Fibroblast of lung (primary cell): ENCODE measurements around the gene COTL1. TPM values are rescaled to one million over a fixed set of nuclear protein-coding genes. Genes with fewer than 3 reads are reported as not detected.

Source experiments
- DNase-seq, 2 donors: peaks; one replicate each; pipeline versions ENCODE4 v3.0.0 to v3.0.0-alpha.2; 2010; ENCODE audit warnings: low read depth in 2 of 2
- H2AFZ ChIP-seq: 2 replicates; pipeline ENCODE4 v1.5.1; 2012; ENCODE audit warnings: low read length, control low read depth, inconsistent platforms
- H3K27ac ChIP-seq: 2 replicates; pipeline ENCODE4 v1.5.1; 2011; ENCODE audit warnings: low read length, control low read depth; ENCODE audit not compliant: insufficient read depth
- H3K27me3 ChIP-seq: 2 replicates; pipeline ENCODE4 v1.5.1; 2011; ENCODE audit warnings: mild to moderate bottlenecking, low read length; ENCODE audit not compliant: control insufficient read depth, insufficient read depth
- H3K36me3 ChIP-seq: 2 replicates; pipeline ENCODE4 v1.5.1; 2011; ENCODE audit warnings: low read length; ENCODE audit not compliant: control insufficient read depth, insufficient read depth
- H3K4me1 ChIP-seq: 2 replicates; pipeline ENCODE4 v1.5.1; 2011; ENCODE audit warnings: low read length; ENCODE audit not compliant: control insufficient read depth, insufficient read depth; ENCODE audit errors: extremely low read depth
- H3K4me2 ChIP-seq: 2 replicates; pipeline ENCODE4 v1.5.1; 2011; ENCODE audit warnings: low read length, control low read depth; ENCODE audit not compliant: insufficient read depth; ENCODE audit errors: extremely low read depth
- H3K4me3 ChIP-seq, 4 experiments: fragments of 200-600 bp in 1 of 4; sonication (generic) in 1 of 4; replicated peaks in 1 of 4; 2 replicates each; pipeline ENCODE4 v1.5.1; 2011 to 2016; ENCODE audit warnings: low read length in 4 of 4, low read depth in 3 of 4, mild to moderate bottlenecking in 3 of 4, control low read depth in 2 of 4, inconsistent platforms in 1 of 4, mixed read lengths in 1 of 4; ENCODE audit not compliant: insufficient read depth in 1 of 4; ENCODE audit errors: control extremely low read depth in 1 of 4
- H3K79me2 ChIP-seq: 2 replicates; pipeline ENCODE4 v1.5.1; 2012; ENCODE audit warnings: mild to moderate bottlenecking, low read length, inconsistent platforms; ENCODE audit not compliant: control insufficient read depth, insufficient read depth
- H3K9ac ChIP-seq: 2 replicates; pipeline ENCODE4 v1.5.1; 2011; ENCODE audit warnings: mild to moderate bottlenecking, low read length, control low read depth; ENCODE audit not compliant: insufficient read depth
- H3K9me3 ChIP-seq: 2 replicates; pipeline ENCODE4 v1.5.1; 2012; ENCODE audit warnings: low read depth, low read length; ENCODE audit not compliant: control insufficient read depth, insufficient read depth
- H4K20me1 ChIP-seq: 2 replicates; pipeline ENCODE4 v1.5.1; 2011; ENCODE audit warnings: low read length; ENCODE audit not compliant: control insufficient read depth, insufficient read depth; ENCODE audit errors: extremely low read depth
- EZH2 ChIP-seq: IDR thresholded peaks from 2 replicates; pipeline ENCODE4 v1.5.1; 2012; ENCODE audit warnings: low read length, control low read depth, mild to moderate bottlenecking; ENCODE audit errors: missing control alignments
- polyA plus RNA-seq, 2 donors: library from polyadenylated mRNA; depleted of rRNA in 1 of 2; stranded (reverse) in 1 of 2; unstranded in 1 of 2; fragments of >200 nt; gene quantifications; 2 replicates each; pipeline ENCODE4 v1.2.1, GENCODE V29; 2011 to 2012; ENCODE audit warnings: missing spikeins in 1 of 2
- total RNA-seq: library from RNA; depleted of rRNA; stranded (reverse); fragments of >200 nt; gene quantifications from 2 replicates; pipeline ENCODE4 v1.2.1, GENCODE V29; 2014
- TF ChIP-seq, protein P1 (sequence below), 2 donors: IDR thresholded peaks in 1 of 2; conservative IDR thresholded peaks in 1 of 2; 1 replicate in 1 of 2; 2 replicates in 1 of 2; pipeline ENCODE4 v1.5.1; 2011 to 2012; ENCODE audit warnings: low read length in 2 of 2, control low read depth in 1 of 2, inconsistent platforms in 1 of 2, low read depth in 1 of 2, mild to moderate bottlenecking in 1 of 2

The COTL1 gene
- total and polyA plus RNA-seq, 2 donors (not counting 1 experiment from before 2014, with no cell fraction given) = 103 to 192 TPM

GRCh38 chr16:84597528-84597896 is 20.4 kb downstream of the COTL1 start:
- Histone ChIP-seq H3K4me2 (no peak overlapping the region), H2AFZ (no peak overlapping the region), H3K27ac (peak overlapping the region; percentile 27), H3K27me3 (no peaks in the 10 kb centered on the region), H3K79me2 (peaks cover 88% of the 10 kb centered on the region), H3K9ac (no peak overlapping the region), H4K20me1 (no peaks in the 10 kb centered on the region), H3K36me3 (peaks cover 4% of the 10 kb centered on the region), H3K4me1 (peaks cover 41% of the 10 kb centered on the region), H3K4me3 (no peak overlapping the region), H3K9me3 (no peaks in the 10 kb centered on the region)
- no peak for DNase-seq
- no peak for TF ChIP-seq EZH2
- TF ChIP-seq, protein P1, sequence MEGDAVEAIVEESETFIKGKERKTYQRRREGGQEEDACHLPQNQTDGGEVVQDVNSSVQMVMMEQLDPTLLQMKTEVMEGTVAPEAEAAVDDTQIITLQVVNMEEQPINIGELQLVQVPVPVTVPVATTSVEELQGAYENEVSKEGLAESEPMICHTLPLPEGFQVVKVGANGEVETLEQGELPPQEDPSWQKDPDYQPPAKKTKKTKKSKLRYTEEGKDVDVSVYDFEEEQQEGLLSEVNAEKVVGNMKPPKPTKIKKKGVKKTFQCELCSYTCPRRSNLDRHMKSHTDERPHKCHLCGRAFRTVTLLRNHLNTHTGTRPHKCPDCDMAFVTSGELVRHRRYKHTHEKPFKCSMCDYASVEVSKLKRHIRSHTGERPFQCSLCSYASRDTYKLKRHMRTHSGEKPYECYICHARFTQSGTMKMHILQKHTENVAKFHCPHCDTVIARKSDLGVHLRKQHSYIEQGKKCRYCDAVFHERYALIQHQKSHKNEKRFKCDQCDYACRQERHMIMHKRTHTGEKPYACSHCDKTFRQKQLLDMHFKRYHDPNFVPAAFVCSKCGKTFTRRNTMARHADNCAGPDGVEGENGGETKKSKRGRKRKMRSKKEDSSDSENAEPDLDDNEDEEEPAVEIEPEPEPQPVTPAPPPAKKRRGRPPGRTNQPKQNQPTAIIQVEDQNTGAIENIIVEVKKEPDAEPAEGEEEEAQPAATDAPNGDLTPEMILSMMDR (conservative IDR thresholded peaks at IDR 0.05 in 1 of 2, IDR thresholded peaks at IDR 0.05 in 1 of 2; ENCODE audit: low read depth in 1 of 2, low read length in 2 of 2) = no peak

DNA sequence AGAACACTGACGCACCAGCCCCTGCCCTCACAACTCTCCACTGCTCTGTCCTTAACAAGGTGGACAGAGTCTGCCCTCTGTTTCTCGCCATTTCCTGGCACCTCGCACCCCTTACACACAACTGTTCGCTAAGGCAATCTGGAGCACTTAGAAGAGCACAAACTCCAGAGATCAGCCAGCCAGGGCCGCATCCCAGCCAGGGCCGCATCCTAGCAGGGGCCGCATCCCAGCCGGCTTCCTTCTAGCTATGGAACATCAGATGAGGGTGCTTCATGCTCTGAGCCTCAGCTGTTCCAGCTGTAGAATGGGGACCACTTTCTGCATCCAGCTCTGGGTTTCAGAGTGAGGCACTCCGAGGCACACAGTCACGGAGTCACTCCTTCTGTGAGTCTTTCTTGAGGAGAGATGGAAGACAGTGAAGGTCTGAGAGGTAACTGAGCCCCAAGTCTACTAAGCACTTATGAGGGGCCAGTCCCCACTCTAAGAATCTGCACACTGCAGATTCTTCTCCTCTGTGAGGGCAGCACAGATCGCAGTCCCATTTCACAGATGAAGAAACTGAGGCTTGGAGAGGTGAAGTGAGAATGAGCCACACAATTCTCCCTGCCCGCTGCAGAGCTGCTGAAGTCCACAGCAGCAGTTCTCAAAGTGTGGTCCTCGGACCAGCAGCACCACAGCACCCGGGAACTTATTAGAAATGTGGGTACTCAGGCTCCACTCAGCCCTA is 20.9 kb downstream of the COTL1 start:
- TF ChIP-seq, protein P1 (conservative IDR thresholded peaks at IDR 0.05 in 1 of 2, IDR thresholded peaks at IDR 0.05 in 1 of 2; ENCODE audit: low read depth in 1 of 2, low read length in 2 of 2) = no peak
- no peak for TF ChIP-seq EZH2
- Histone ChIP-seq H3K79me2 (peaks cover 88% of the 10 kb centered on the region), H3K27me3 (no peaks in the 10 kb centered on the region)

GRCh38 chr16:84596161-84596560 is 21.7 kb downstream of the COTL1 start:
- DNase-seq = no peak
- H2AFZ ChIP-seq = no peak overlapping the region
- no peak overlapping the region for H3K4me2 ChIP-seq
- TF ChIP-seq, protein P1 (conservative IDR thresholded peaks at IDR 0.05 in 1 of 2, IDR thresholded peaks at IDR 0.05 in 1 of 2; ENCODE audit: low read depth in 1 of 2, low read length in 2 of 2) = no peak
- no peak for TF ChIP-seq EZH2
- H3K9ac ChIP-seq = no peak overlapping the region
- no peaks in the 10 kb centered on the region for H4K20me1 ChIP-seq
- no peaks in the 10 kb centered on the region for H3K9me3 ChIP-seq
- no peaks in the 10 kb centered on the region for H3K27me3 ChIP-seq
- H3K27ac ChIP-seq = no peak overlapping the region
- H3K36me3 ChIP-seq = peaks cover 4% of the 10 kb centered on the region
- H3K4me1 ChIP-seq = peaks cover 31% of the 10 kb centered on the region
- peaks cover 83% of the 10 kb centered on the region for H3K79me2 ChIP-seq
- H3K4me3 ChIP-seq = no peak overlapping the region

More for the DNA sequence above, 20.9 kb downstream of the COTL1 start:
- Histone ChIP-seq H4K20me1 (no peaks in the 10 kb centered on the region), H3K4me1 (peaks cover 38% of the 10 kb centered on the region), H3K27ac (peak overlapping the region; percentile 27), H3K9ac (no peak overlapping the region), H3K36me3 (peaks cover 4% of the 10 kb centered on the region), H3K4me3 (no peak overlapping the region), H3K9me3 (no peaks in the 10 kb centered on the region), H3K4me2 (no peak overlapping the region), H2AFZ (no peak overlapping the region)
- DNase-seq = no peak
